Neutrophil (primary cell): ENCODE data around the gene SOX12.

ENCODE experiments used
- H3K27ac ChIP-seq: fragments of 200-600 bp; sonication (generic); 2 replicates; pipeline ENCODE4 v1.5.1; 2016; ENCODE audit warnings: mild to moderate bottlenecking, moderate library complexity
- H3K27me3 ChIP-seq: fragments of 200-600 bp; sonication (generic); 2 replicates; pipeline ENCODE4 v1.6.0; 2016; ENCODE audit warnings: mild to moderate bottlenecking
- H3K36me3 ChIP-seq: fragments of 200-600 bp; sonication (generic); 2 replicates; pipeline ENCODE4 v1.5.1; 2017
- H3K4me1 ChIP-seq, 2 experiments: fragments of 200-600 bp in 1 of 2; sonication (generic) in 1 of 2; 1 replicate in 1 of 2; 2 replicates in 1 of 2; pipeline versions ENCODE4 v1.5.1 to v1.6.1; 2013 to 2016; ENCODE audit warnings: low read depth in 1 of 2, low read length in 1 of 2, mild to moderate bottlenecking in 1 of 2, moderate library complexity in 1 of 2; ENCODE audit not compliant: control insufficient read depth in 1 of 2, insufficient read depth in 1 of 2
- H3K4me3 ChIP-seq, 2 experiments: fragments of 200-600 bp in 1 of 2; sonication (generic) in 1 of 2; 1 replicate in 1 of 2; 2 replicates in 1 of 2; pipeline ENCODE4 v1.5.1; 2013 to 2016; ENCODE audit warnings: low read depth in 1 of 2, low read length in 1 of 2, mild to moderate bottlenecking in 1 of 2, moderate library complexity in 1 of 2
- H3K9me3 ChIP-seq: fragments of 200-600 bp; sonication (generic); 2 replicates; pipeline ENCODE4 v1.5.1; 2016
- TF ChIP-seq, protein P1 (sequence below): fragments of 200-600 bp; sonication (generic); IDR thresholded peaks from 2 replicates; pipeline ENCODE4 v1.5.1; 2016; ENCODE audit warnings: antibody characterized with exemption

The SOX12 gene

DNA sequence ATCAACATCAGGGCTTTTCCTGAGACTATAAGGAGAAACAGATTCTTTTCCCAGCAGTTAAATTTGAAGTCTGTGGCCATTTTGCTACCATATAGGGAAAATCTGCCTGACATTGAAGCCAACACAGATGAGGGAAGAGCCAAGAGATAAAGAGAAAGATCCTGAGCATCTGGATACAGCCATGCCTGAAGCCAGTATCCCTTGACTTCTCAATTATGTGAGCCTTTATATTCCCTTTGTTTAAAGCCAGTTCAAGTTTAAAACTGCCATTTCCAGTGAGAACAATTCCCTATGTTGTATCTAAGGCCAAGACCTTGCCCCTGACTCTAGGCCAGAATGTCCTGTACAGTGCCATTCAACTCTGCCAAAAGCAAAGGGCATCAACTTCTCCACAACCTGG, 17.8 kb downstream of the SOX12 start:
- no peak overlapping the region for H3K4me3 ChIP-seq
- H3K9me3 ChIP-seq = no peaks in the 10 kb centered on the region
- H3K4me1 ChIP-seq = peaks cover 10 to 16% of the 10 kb centered on the region in 2 experiments
- H3K36me3 ChIP-seq = no peaks in the 10 kb centered on the region
- H3K27ac ChIP-seq = no peak overlapping the region
- TF ChIP-seq, protein P1, sequence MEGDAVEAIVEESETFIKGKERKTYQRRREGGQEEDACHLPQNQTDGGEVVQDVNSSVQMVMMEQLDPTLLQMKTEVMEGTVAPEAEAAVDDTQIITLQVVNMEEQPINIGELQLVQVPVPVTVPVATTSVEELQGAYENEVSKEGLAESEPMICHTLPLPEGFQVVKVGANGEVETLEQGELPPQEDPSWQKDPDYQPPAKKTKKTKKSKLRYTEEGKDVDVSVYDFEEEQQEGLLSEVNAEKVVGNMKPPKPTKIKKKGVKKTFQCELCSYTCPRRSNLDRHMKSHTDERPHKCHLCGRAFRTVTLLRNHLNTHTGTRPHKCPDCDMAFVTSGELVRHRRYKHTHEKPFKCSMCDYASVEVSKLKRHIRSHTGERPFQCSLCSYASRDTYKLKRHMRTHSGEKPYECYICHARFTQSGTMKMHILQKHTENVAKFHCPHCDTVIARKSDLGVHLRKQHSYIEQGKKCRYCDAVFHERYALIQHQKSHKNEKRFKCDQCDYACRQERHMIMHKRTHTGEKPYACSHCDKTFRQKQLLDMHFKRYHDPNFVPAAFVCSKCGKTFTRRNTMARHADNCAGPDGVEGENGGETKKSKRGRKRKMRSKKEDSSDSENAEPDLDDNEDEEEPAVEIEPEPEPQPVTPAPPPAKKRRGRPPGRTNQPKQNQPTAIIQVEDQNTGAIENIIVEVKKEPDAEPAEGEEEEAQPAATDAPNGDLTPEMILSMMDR = no peak
- peaks cover 41% of the 10 kb centered on the region for H3K27me3 ChIP-seq

- Histone ChIP-seq H3K36me3 (no peaks in the 10 kb centered on the region), H3K9me3 (no peaks in the 10 kb centered on the region), H3K27me3 (peaks cover 60% of the 10 kb centered on the region), H3K4me1 (peaks cover 14 to 18% of the 10 kb centered on the region in 2 experiments), H3K27ac (no peak overlapping the region), H3K4me3 (no peak overlapping the region)
- TF ChIP-seq, protein P1 = no peak
Measured at GRCh38 chr20:346033-346639, 20.8 kb downstream of the SOX12 start.

GRCh38 chr20:346640-347316, 21.4 kb downstream of the SOX12 start, which contains the start of gene NRSN2:
Gene NRSN2, plus strand, starts transcription at chr20:347111. Its CDS starts 2,533 bp downstream, at chr20:349644.
- Histone ChIP-seq H3K4me3 (peak within 1 kb of the TSS; percentile 71 to 93), H3K36me3 (no peaks in the 10 kb centered on the region), H3K27ac (peak within 1 kb of the TSS; percentile 48), H3K4me1 (peaks cover 14 to 18% of the 10 kb centered on the region in 2 experiments), H3K9me3 (no peaks in the 10 kb centered on the region), H3K27me3 (peaks cover 60% of the 10 kb centered on the region)
- TF ChIP-seq, protein P1 = no peak

GRCh38 chr20:347317-347639, 21.9 kb downstream of the SOX12 start:
- Histone ChIP-seq H3K27ac (no peak overlapping the region), H3K4me3 (peak overlapping the region; percentile 71 to 93), H3K36me3 (no peaks in the 10 kb centered on the region), H3K4me1 (peaks cover 14 to 18% of the 10 kb centered on the region in 2 experiments), H3K9me3 (no peaks in the 10 kb centered on the region), H3K27me3 (peaks cover 60% of the 10 kb centered on the region)
- TF ChIP-seq, protein P1 = no peak

DNA sequence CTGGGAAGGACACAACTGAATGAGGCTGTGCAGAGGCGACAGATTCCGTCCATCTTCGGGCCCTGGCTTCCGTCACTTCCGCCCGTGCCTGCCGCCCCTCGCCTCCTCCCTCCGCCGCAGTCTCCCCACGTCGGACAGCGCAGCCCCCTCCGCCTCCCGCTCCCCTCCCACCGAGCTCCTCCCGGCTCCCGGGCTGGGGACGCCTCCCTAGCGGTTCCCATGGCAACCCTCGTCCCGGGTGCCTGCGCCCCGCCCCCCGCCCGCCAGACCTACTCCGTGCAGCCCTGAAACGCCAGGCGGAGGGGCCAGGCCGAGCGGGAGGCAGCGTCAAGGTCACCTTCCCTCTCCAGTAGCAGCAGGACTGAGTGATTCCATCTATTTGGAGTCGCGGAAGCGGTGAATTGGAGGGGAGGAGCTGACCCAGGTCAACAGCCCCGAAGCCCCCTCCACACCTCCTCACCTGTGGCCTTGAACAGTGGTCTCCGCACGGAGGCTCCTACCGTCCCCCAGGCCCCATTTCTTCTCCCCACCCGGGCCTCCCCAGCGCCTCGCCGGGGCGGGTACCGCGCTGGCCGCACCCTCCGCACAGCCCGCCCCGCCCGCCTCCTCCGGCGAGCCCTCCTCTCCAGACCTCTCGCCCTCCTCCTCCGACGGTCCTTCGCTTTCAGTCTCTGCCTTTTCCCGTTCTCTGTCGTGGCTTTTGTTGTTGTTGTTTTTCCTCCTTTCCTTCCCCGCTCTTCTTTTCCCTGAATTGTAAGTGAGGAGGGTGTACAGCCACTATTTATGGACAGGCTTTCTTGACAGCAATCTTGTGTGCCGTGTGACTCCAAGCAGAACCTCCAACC, 22.5 kb downstream of the SOX12 start:
- TF ChIP-seq, protein P1 = peak; percentile 5
- Histone ChIP-seq H3K36me3 (no peaks in the 10 kb centered on the region), H3K27ac (peak overlapping the region; percentile 48), H3K4me3 (peak overlapping the region; percentile 71 to 93), H3K27me3 (peaks cover 60% of the 10 kb centered on the region), H3K9me3 (no peaks in the 10 kb centered on the region), H3K4me1 (peaks cover 14 to 18% of the 10 kb centered on the region in 2 experiments)
